Measurements from ENCODE around the gene GABRB3.

The GABRB3 gene

GRCh38 chr15:26676115-26676514, 96.8 kb downstream of the GABRB3 start:
- DNase-seq, result peak in 1 of 3 experiments; percentile 18

GRCh38 chr15:26674467-26674866, 98.4 kb downstream of the GABRB3 start:
- no peak for DNase-seq

- no peak for DNase-seq
Measured at GRCh38 chr15:26673445-26673844, 99.4 kb downstream of the GABRB3 start.

GRCh38 chr15:26670116-26670515, 102.8 kb downstream of the GABRB3 start:
- DNase-seq, result no peak

- DNase-seq, result no peak
Measured at GRCh38 chr15:26667222-26667988, 105.5 kb downstream of the GABRB3 start.

- no peak for DNase-seq
Measured at GRCh38 chr15:26665957-26666791, 106.7 kb downstream of the GABRB3 start.

GRCh38 chr15:26662283-26662682, 110.6 kb downstream of the GABRB3 start:
- DNase-seq, result peak in 2 of 3 experiments; percentile 21 to 71

GRCh38 chr15:26661748-26662147, 111.1 kb downstream of the GABRB3 start:
- no peak for DNase-seq

- DNase-seq, result no peak
Measured at GRCh38 chr15:26661107-26661506, 111.8 kb downstream of the GABRB3 start.

- DNase-seq, result peak in 1 of 3 experiments; percentile 16
Measured at GRCh38 chr15:26660241-26660640, 112.6 kb downstream of the GABRB3 start.

GRCh38 chr15:26658290-26658689, 114.6 kb downstream of the GABRB3 start:
- no peak for DNase-seq

GRCh38 chr15:26656080-26656479, 116.8 kb downstream of the GABRB3 start:
- no peak for DNase-seq

GRCh38 chr15:26651909-26652308, 121.0 kb downstream of the GABRB3 start:
- no peak for DNase-seq

GRCh38 chr15:26648676-26649075, 124.2 kb downstream of the GABRB3 start:
- DNase-seq, result no peak

- no peak for DNase-seq
Measured at GRCh38 chr15:26644948-26645347, 127.9 kb downstream of the GABRB3 start.

GRCh38 chr15:26641144-26641543, 131.7 kb downstream of the GABRB3 start:
- DNase-seq, result no peak

- DNase-seq, result no peak
Measured at GRCh38 chr15:26640601-26641000, 132.3 kb downstream of the GABRB3 start.

- DNase-seq, result no peak
Measured at GRCh38 chr15:26639966-26640365, 132.9 kb downstream of the GABRB3 start.

GRCh38 chr15:26635614-26636013, 137.3 kb downstream of the GABRB3 start:
- no peak for DNase-seq

- DNase-seq, result no peak
Measured at GRCh38 chr15:26635105-26635504, 137.8 kb downstream of the GABRB3 start.

GRCh38 chr15:26634319-26634718, 138.5 kb downstream of the GABRB3 start:
- peak in 2 of 3 experiments; percentile 9 to 60 for DNase-seq

GRCh38 chr15:26632500-26632899, 140.4 kb downstream of the GABRB3 start:
- DNase-seq, result peak in 1 of 3 experiments; percentile 10

GRCh38 chr15:26631894-26632293, 141.0 kb downstream of the GABRB3 start:
- no peak for DNase-seq

GRCh38 chr15:26630857-26631256, 142.0 kb downstream of the GABRB3 start:
- no peak for DNase-seq
